NCI-H524 treated with DMSO at 0.1 percent for 48 hours (cell line): ENCODE data around the gene RRP12.
"Not testable (repeated sequence)": the region's sequence is repeated elsewhere in the genome, so short reads cannot be mapped to it uniquely, and the experiment has no call there.

ENCODE experiments used
- DNase-seq: peaks from one replicate; lab custom pipeline; 2025; lab: John Stamatoyannopoulos, UW

Gene RRP12

DNA sequence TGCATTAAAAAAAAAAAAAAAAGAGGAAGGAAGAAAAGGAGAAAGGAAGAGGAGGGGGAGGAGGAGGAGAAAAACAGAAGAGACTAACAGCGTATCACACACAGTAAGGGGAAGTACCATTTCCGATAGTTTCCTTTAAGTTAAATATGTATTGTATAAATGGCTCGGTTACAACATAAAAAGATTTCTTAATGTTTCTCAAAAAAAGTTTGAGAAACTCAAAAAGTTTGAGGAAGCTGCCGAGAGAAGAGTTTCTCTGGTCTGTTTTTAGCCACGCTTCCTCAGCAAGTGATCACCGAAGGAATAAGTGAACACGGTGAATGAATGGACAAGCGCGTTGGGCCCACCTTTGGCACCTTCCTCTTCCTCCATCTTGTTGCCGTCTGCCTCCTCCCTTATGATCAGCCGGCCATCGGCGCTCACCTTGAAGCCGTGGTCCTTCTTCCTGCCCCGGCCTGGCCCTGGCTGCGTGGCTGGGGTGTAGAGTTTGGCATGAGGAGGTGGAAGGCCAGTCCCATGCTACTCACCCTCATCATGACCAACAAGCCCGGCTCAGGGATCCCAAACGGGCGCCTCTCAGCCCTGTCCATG, 35.3 kb downstream of the RRP12 start:
- DNase-seq, result no peak

DNA sequence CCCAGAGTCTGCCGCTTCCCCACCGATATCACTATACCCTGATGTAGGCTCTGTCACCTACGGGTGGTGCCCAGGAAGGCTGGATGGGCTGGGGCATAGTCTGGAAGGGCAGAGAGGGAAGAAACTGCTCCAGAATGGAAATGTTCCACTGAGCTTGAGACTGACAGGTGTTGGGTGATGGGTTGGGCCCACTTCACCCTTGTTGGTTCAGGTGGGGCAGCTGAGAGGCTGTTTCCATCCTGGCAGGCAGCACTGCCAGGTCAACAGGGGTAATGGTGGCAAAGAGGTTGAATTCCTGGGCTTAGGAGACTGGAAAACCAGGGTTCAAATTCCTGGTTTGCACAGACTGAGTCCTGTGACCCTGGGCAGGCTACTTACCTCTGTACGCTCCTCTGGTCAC, 38.1 kb downstream of the RRP12 start:
- no peak for DNase-seq

DNA sequence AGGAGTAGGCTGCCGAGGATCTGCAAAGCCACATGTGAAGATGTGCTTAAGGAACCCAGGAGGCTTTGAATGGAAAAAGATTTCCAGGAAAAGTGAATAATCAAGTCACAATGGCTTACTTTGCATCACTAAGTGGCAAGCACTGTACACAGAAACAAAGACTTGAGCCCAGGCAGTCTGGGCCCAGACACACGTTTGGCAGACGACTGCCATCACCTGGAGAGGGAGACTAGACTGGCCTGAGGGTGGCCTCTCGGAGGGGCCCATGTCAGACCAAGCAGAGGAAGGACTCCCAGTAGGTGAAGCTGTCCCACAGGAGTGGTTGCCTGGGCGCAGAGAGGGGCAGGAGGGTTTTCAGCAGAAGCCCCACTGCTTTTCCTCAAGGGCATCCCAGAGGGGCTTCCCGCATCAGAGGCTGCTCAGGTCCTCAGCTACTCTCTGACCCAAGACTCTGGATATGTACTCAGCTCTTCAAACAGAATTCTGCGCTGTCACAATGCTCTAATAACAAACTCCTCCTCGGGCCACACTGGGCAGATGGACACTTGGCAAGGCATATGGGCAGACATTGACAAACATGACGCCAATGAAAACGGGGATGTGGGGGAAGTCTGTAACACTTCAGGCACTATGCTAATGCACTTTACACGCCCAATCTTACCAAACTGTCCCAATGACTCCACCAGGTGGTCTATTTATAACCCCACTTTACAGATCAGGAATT, 38.7 kb downstream of the RRP12 start:
- no peak for DNase-seq

DNA sequence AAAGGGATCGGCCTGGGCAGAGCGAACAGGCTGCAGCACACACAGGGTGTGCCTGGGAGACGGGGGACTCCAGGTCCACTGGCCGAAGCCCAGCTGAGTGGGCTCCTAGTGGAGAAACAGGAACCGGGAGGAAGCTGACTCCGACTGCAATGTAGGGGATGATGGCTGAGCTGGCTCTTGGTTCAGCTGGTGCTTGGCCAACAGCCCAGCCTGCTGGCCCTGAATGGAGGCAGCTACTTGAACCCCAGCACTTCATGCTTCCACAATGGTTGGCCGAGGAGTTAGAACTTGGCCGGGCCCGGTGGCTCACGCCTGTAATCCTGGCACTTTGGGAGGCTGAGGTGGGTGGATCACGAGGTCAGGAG, 39.6 kb downstream of the RRP12 start:
- DNase-seq, result no peak

DNA sequence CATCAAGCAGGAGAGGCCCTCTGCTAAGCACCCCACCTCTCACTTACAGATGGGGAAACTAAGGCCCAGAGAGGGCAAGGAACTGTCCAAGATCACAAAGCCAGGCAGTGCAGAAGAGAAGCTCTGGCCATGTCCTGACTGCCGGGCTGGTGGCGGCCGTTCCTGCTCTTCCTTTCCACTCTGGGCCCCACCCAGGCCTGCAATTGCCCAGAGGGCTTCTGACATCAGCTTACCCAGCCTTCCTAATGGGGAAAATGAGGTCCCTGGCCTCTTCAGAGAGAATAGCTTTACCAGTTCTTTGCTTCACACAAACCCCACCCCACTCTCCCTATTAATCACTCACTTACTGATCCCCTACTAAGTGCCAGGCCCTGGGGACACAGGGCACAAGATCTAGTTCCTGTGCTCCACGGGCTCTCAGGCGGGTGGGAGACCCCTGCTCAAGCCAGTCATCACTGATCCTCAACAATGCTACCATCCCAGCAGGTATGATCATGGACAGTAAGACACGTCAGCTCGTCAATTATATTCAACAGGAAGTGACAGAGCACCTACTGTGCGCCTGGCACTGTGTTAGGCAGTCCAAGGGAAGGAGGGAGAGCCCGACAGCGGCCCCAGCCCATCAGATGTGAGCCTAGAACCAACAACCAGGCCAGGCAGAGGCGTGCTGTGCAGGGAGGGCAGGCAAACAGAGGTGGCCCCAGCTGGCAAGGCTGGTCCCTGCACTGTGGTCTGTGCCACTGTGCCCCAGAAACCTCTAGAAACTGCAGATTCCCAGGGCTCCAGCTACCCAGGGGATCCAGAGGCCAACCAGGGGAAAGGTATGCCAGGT, 40.2 kb downstream of the RRP12 start:
- DNase-seq, result no peak

DNA sequence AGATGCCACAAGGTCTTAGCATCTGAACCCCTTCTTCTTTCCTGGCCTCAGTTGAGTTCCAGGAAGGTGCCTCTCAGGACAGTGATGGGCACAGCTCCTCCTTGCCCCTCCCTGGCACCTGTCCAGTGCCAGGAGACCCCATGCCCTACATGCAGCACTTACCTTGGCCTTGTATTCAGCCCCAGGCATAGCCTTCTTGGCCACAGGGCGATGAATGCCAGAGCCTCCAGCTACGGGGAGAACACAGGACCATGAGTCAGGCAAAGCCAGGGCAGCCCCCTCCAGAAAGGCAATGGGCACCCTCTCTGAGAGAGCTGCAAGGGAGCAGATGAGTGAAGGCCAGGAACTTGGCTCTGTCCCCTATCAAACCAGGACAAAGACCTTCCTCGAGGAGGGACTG, 42.4 kb downstream of the RRP12 start:
- DNase-seq, result no peak

DNA sequence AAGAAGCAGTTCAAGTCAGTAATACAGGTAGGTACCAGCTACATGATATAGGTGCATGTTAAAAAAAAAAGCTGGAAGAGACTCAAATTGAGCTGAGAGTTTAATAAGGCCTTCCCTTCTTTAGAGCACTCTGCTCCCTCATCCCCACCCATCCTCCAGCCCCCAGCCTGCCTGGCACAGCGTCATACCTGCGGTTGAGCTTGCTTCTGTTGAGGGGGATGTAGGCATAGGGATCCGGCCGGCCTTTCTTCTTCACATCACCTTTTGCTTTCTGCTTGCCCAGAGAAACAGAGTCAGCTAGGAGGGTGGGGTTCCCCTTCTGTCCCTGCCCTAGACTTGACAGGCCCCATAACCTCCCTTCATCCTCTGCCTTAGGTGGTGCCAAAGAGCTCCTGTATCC, 42.8 kb downstream of the RRP12 start:
- no peak for DNase-seq

DNA sequence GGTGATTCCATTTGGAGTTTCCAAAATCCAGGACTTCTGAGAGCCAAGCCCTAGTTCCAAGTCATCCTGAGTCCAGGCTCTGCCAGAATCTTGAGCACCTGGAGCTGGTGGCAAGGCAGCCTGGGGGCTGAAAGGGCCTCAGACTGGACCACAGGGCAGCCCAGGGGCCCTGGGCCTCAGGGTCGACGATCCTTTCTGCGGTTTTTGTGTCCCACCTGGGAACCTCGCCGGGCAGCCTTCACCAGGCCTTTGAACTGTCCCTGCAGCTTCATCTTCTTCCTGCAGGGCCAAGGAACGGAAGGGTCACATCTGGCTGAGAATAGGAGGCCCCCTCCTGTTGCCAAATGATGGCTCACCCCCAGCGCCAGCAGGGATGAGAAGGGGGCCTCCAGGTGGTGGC, 44.2 kb downstream of the RRP12 start:
- no peak for DNase-seq

DNA sequence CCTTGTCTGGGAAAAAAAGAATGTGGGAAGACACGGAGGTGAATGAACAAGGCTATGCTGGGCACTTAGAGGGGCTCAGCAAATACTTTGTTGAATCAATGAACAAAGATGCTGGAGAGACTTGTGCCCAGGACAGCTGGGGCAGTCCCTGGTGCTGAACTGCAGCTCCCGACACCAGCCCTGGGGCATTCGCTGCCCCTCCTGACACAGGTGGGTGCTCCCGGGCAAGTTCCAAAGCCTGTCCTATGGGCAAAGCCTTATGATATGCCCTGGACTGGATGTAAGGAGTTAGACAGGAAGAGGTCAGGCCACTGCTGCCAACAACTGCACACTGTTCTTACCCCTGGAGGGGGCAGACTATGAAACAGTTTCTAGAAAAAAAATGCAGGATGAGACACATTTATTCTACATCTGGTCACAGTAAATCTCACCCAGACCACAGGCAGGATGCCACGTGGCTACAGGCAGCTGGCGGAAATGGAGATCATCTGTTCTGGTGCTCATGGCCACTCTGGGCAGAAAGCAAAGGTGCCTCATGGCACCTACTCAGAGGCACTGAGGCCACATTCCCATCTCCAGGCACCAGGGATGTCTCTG, 44.7 kb downstream of the RRP12 start:
- no peak for DNase-seq

DNA sequence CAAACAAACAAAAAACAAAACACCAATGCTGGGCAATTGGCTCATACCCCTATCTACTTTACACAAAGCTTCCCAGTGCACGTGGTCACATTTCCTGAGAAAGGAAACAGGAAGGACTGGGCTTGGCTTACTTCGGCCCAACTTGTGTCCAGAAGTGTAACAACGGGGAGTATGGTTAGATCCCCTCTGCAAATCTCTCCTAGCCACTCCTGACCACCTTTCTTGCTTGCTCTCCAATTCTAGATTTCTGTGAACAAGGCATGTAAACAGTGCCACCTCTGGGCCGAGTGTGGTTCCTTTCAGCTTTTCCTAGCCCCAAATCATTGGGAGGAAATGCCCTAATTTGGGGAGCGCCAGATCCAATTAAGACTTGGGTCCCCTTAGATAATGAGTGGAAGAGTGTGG, 45.6 kb downstream of the RRP12 start:
- no peak for DNase-seq

DNA sequence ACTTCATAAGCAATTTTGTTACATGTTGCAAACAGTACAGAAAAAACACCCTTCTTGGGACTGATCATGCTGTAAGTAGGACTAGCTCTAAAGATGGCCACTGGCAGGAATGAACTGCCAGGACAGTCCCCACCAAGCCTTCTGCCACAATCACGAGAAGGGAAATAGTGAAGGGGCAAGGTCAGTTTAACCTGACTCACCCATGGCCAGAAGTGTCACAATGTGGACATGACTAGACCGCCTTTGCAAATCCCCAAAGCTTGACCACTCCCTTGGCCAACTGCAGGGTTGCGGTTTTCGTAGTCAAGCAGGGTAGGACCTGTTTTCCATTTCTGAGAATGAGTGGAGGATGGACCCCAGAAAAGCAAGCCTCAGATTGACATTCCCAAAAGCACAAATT, 47.2 kb downstream of the RRP12 start:
- DNase-seq, result no peak

DNA sequence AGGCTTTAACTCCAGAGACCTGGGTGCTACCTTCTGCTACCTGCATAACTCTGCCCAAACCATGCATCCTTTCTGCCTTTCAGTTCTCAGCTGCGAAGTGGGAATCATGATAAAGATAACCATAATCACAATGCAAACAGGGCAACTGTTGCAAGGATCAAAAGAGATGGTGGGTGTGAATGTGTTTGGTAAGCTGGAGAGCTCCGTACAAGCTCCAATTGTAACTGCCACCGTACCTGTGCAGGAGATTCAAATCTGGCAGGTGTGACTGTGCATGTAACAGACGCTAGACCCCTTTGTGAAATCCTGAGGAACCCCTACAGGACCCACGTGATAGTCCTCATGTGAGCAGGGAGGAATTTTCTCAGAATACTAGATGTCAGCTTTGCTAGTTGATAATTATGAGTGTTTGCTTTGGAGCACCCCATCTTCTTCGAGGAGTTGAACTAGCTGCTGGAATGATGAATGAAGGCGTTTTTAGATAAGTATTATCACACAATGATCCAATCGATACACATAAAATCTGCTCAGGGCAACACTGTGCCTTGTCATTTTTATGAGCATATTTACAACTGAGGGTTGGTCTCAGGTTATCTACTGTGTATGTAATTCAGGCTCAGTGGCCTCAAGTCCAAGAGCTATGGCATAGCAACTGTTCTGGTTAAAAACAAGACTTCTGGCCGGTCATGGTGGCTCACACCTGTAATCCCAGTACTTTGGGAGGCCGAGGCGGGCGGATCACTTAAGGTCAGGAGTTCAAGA, 51.2 kb downstream of the RRP12 start:
- no peak for DNase-seq

DNA sequence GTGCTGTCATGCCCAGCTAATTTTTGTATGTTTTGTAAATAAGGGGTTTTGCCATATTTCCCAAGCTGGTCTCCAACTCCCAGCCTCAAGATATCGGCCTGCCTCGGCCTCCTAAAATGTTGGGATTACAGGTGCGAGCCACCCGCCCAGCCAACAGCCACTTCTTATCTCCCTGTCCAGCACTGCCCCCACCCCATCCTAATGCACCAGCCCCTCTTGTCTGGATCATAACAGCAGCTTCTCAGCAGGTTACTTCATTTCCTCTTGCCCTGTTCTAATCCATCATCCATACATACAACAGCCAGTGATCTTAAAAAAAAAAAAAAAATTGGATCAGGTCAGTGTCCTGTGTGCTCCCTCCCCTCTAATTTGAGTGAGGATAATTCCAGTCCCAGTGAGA, 53.8 kb downstream of the RRP12 start:
- no peak for DNase-seq

DNA sequence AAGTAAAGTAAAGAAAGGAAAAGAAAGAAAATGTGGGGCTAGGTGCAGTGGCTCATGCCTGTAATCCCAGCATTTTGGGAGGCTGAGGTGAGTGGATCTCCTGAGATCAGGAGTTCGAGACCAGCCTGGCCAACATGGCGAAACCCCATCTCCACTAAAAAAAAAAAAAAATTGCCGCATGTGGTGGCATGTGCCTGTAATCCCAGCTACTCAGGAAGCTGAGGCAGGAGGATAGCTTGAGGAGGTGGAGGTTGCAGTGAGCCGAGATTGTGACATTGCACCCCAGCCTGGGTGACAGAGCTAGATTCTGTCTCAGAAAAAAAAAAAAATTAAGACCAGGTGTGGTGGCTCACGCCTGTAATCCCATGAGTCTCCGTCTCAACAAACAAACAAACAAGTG, 57.5 kb downstream of the RRP12 start:
- not testable (repeated sequence) for DNase-seq

DNA sequence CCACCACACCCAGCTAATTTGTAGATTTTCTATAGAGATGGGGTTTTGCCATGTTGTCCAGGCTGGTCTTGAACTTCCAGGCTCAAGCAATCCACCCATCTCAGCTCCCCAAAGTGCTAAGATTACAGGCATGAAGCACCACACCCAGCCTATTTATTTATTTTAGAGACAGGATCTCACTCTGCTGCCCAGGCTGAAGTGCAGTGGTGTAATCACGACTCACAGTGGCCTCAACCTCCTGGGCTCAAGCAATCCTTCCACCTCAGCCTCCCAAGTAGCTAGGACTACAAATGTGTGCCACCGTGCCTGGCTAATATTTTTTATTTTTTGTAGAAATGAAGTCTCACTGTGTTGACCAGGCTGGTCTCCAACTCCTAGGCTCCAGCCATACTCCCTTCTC, 59.7 kb downstream of the RRP12 start:
- no peak for DNase-seq

DNA sequence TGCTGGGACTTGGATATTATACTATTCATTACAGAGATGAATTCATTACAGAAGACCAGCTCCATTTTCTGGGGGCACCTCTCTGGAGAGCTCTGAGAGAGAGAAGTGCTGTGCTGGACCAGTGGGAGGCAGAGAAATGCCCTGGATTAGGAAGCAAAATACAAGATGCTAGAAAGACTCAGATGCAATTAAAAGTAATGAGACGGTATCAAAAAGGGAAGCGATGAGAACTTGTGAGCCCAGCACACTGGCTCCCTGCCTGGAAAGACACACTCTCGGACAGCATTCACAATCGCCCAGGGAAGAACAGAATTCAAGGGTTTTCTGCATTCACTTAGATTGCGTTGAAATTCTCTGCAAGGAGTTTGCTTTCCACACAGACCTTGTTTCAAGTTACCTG, 63.1 kb downstream of the RRP12 start:
- DNase-seq, result no peak

DNA sequence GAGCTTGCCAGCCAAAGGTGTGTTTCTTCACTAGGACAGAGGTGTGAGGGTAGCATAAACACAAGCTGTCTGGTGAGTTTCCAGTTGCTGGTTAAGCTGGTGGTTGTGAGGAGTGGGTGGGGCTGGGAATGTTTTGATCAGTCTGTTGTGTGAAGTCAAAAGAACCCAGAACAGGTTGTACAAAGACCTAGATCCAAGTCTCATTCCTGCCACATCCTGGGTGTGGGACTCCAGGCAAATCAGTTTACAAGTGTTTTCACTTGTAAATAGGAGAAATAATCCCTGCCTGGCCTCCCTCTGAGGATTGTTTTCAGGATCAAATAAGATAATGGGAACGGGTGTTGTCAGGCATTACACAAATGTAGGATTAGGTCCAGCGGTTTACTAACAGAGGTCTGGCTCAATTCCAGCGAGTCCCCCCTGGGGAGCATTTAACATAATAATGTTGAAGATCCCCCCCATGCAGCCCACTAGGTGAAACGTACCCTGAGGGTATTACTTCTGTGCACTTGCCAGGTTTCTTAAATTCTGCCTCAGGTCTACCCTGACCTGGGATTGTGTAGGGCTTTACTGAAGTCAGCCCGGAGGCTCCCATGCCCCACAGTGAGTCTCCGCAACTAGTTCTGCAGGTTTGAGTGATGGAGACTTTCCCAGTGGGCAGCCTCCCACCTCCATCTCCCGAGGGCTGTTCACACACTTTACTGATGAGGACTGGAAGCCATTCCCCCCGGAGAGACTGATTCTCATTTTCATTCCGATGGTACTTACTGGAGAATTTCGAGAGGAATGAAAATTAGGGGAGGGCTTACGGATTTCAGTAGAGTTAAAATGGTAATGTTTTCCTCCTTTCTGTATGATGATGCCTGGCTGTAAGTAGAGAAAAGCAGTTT, 64.0 kb downstream of the RRP12 start:
- no peak for DNase-seq

DNA sequence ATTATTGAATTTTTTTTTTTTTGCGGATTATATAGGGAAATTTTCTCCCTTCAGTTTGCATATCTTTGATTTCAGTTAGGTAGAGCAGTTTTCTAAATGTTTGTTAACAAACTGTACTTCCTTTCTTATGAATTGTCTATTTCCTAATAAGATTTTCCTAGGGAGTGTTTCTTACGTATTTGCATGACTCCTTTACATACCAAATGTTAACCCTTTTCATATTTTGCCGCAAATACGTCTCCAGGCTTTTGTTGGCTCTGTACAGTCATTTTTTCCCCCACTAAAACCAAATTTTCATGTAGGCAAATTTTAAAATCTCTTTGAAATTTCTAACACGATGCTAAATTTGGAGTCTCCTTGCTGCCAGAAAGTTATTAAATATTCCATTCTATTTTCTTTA, 64.7 kb downstream of the RRP12 start:
- DNase-seq, result no peak

DNA sequence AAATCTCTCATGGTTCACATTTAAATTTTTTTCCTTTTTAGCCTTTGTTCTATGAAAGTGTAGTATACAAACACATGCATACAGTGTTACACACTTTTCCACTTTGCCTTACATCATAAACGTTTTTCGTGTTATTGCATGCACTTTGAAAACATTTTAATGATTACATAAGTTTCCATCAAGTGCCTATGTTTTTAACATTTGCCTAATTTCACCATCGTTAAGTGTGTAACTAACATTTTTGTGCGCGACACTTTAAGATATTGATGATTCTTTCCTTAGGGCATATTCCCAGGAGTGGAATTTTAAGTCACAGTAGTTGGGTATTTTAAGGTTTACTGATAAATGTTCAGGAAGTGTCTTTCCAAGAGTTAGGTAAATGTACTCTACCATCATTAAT, 65.1 kb downstream of the RRP12 start:
- DNase-seq, result no peak

DNA sequence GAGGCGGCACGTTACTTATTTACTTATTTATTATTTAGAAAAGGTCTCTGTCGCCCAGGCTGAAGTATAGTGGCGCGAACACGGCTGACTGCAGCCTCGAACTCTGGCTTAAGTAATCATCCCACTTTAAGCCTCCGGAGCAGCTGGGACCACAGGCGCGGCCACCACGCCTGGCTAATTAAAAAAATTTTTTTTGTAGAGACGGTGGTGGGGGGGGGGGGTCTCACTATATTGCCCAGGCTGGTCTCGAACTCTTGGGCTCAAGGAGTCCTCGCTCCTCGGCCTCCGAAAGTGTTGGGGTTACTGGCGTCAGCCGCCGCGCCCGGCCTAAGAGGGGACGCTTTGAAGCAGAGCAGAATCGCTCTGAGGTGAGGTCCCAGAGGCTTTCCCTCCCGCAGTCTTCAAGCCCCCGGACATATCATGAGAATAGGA, 65.9 kb downstream of the RRP12 start:
- no peak for DNase-seq
